GM13977 (cell line): ENCODE results near the gene CDC25B.

Experiments used
- DNase-seq: peaks from one replicate; pipeline ENCODE4 v3.0.0; 2012; ENCODE audit warnings: low spot score
- CTCF ChIP-seq: IDR thresholded peaks from 2 replicates; pipeline ENCODE4 v1.5.1; 2012; ENCODE audit warnings: mild to moderate bottlenecking, control low read depth; ENCODE audit not compliant: insufficient read depth; ENCODE audit errors: extremely low read depth, missing control alignments
- in situ Hi-C: fragments of 300-500 bp; cut with MboI; formaldehyde crosslinking; loops from one replicate; pipeline ENCODE4 v1.12.0; 2022; ENCODE audit warnings: low sequenced_read_pairs, low pct_unique_long_range_greater_than_20kb, mixed read lengths, inconsistent platforms; ENCODE audit not compliant: unreplicated experiment

Gene CDC25B

GRCh38 chr20:3778976-3779375 lies 17.1 kb upstream of the CDC25B start:
- in situ Hi-C loops, result no loop called here
- no peak for DNase-seq
- no peak for TF ChIP-seq CTCF

GRCh38 chr20:3781153-3781910 lies 14.8 kb upstream of the CDC25B start, which contains the start of gene SPEF1:
Gene SPEF1, minus strand, starts transcription at chr20:3781448. Its CDS starts 161 bp downstream, at chr20:3781287.
- peak; percentile 90 for DNase-seq
- in situ Hi-C loops, result no loop called here
- peak; percentile 37 for TF ChIP-seq CTCF

GRCh38 chr20:3782597-3782996 lies 13.5 kb upstream of the CDC25B start:
- in situ Hi-C loops, result no loop called here
- DNase-seq, result no peak
- no peak for TF ChIP-seq CTCF

GRCh38 chr20:3783068-3783489 lies 13.0 kb upstream of the CDC25B start:
- DNase-seq, result no peak
- TF ChIP-seq CTCF, result no peak
- in situ Hi-C loops, result no loop called here

- in situ Hi-C loops, result no loop called here
- no peak for TF ChIP-seq CTCF
- DNase-seq, result no peak
Measured at GRCh38 chr20:3783511-3784195, 12.5 kb upstream of the CDC25B start.

GRCh38 chr20:3784216-3784853 lies 11.8 kb upstream of the CDC25B start:
- no peak for DNase-seq
- no peak for TF ChIP-seq CTCF
- in situ Hi-C loops, result no loop called here
